ENCODE data around the gene EFCAB11. TPM values are rescaled to one million over a fixed set of nuclear protein-coding genes. Genes with fewer than 3 reads are reported as not detected.

EFCAB11 gene
- total RNA-seq (2014; rRNA removed; shearing (Covaris generic)) = 9.8 and 10.8 TPM in 2 replicates

GRCh38 chr14:89954070-89955021, at the start of gene EFCAB11:
EFCAB11 (minus strand) TSS chr14:89954730; CDS start chr14:89954660, 70 bp downstream.
- peaks cover 4% of the 10 kb centered on the region; the same call in 1 of the 2 replicates for H3K36me3 ChIP-seq (replicated peaks; ENCODE audit: control insufficient read depth, insufficient read depth, low read length)
- peak; percentile 93 for DNase-seq
- peak within 1 kb of the TSS; percentile 91 for H3K4me3 ChIP-seq (ENCODE audit: insufficient read depth, low read depth, low read length)

GRCh38 chr14:90003526-90004307, 49.2 kb upstream of the EFCAB11 start:
- Histone ChIP-seq H3K36me3 (replicated peaks; ENCODE audit: control insufficient read depth, insufficient read depth, low read length) (peaks cover 8% of the 10 kb centered on the region), H3K27me3 (ENCODE audit: control insufficient read depth, insufficient read depth, low read length) (no peaks in the 10 kb centered on the region), H3K4me3 (ENCODE audit: insufficient read depth, low read depth, low read length) (no peak overlapping the region)
- DNase-seq = no peak

More at GRCh38 chr14:89954070-89955021, at the start of gene EFCAB11:
- H3K27me3 ChIP-seq (ENCODE audit: control insufficient read depth, insufficient read depth, low read length) = no peaks in the 10 kb centered on the region

GRCh38 chr14:90000935-90001334, 46.4 kb upstream of the EFCAB11 start:
- DNase-seq = no peak
- Histone ChIP-seq H3K36me3 (replicated peaks; ENCODE audit: control insufficient read depth, insufficient read depth, low read length) (peaks cover 18% of the 10 kb centered on the region), H3K4me3 (ENCODE audit: insufficient read depth, low read depth, low read length) (no peak overlapping the region), H3K27me3 (ENCODE audit: control insufficient read depth, insufficient read depth, low read length) (no peaks in the 10 kb centered on the region)

- Histone ChIP-seq H3K36me3 (replicated peaks; ENCODE audit: control insufficient read depth, insufficient read depth, low read length) (peaks cover 17% of the 10 kb centered on the region), H3K27me3 (ENCODE audit: control insufficient read depth, insufficient read depth, low read length) (no peaks in the 10 kb centered on the region), H3K4me3 (ENCODE audit: insufficient read depth, low read depth, low read length) (no peak overlapping the region)
- no peak for DNase-seq
These were observed 42.4 kb upstream of the EFCAB11 start for GRCh38 chr14:89996963-89997362.

- Histone ChIP-seq H3K27me3 (ENCODE audit: control insufficient read depth, insufficient read depth, low read length) (no peaks in the 10 kb centered on the region), H3K36me3 (replicated peaks; ENCODE audit: control insufficient read depth, insufficient read depth, low read length) (peaks cover 17% of the 10 kb centered on the region), H3K4me3 (ENCODE audit: insufficient read depth, low read depth, low read length) (no peak overlapping the region)
- no peak for DNase-seq
These were observed 37.7 kb upstream of the EFCAB11 start for GRCh38 chr14:89992273-89992672.

GRCh38 chr14:89990623-89991275, 36.2 kb upstream of the EFCAB11 start:
- Histone ChIP-seq H3K4me3 (ENCODE audit: insufficient read depth, low read depth, low read length) (no peak overlapping the region), H3K36me3 (replicated peaks; ENCODE audit: control insufficient read depth, insufficient read depth, low read length) (peaks cover 7% of the 10 kb centered on the region), H3K27me3 (ENCODE audit: control insufficient read depth, insufficient read depth, low read length) (no peaks in the 10 kb centered on the region)
- DNase-seq = no peak

- no peak for DNase-seq
- Histone ChIP-seq H3K27me3 (ENCODE audit: control insufficient read depth, insufficient read depth, low read length) (no peaks in the 10 kb centered on the region), H3K4me3 (ENCODE audit: insufficient read depth, low read depth, low read length) (no peak overlapping the region), H3K36me3 (replicated peaks; ENCODE audit: control insufficient read depth, insufficient read depth, low read length) (peaks cover 5% of the 10 kb centered on the region)
These were observed 35.7 kb upstream of the EFCAB11 start for GRCh38 chr14:89990218-89990617.

- peaks cover 2% of the 10 kb centered on the region for H3K36me3 ChIP-seq (replicated peaks; ENCODE audit: control insufficient read depth, insufficient read depth, low read length)
- no peaks in the 10 kb centered on the region for H3K27me3 ChIP-seq (ENCODE audit: control insufficient read depth, insufficient read depth, low read length)
- no peak for DNase-seq
- no peak overlapping the region for H3K4me3 ChIP-seq (ENCODE audit: insufficient read depth, low read depth, low read length)
These were observed 34.3 kb upstream of the EFCAB11 start for GRCh38 chr14:89988787-89989186.

GRCh38 chr14:89987161-89987475, 32.6 kb upstream of the EFCAB11 start:
- Histone ChIP-seq H3K27me3 (ENCODE audit: control insufficient read depth, insufficient read depth, low read length) (no peaks in the 10 kb centered on the region), H3K36me3 (replicated peaks; ENCODE audit: control insufficient read depth, insufficient read depth, low read length) (peaks cover 4% of the 10 kb centered on the region), H3K4me3 (ENCODE audit: insufficient read depth, low read depth, low read length) (no peak overlapping the region)
- DNase-seq = no peak

- Histone ChIP-seq H3K27me3 (ENCODE audit: control insufficient read depth, insufficient read depth, low read length) (no peaks in the 10 kb centered on the region), H3K4me3 (ENCODE audit: insufficient read depth, low read depth, low read length) (no peak overlapping the region), H3K36me3 (replicated peaks; ENCODE audit: control insufficient read depth, insufficient read depth, low read length) (peaks cover 6% of the 10 kb centered on the region)
- DNase-seq = no peak
These were observed 32.1 kb upstream of the EFCAB11 start for GRCh38 chr14:89986462-89987160.

- Histone ChIP-seq H3K36me3 (replicated peaks; ENCODE audit: control insufficient read depth, insufficient read depth, low read length) (peaks cover 10% of the 10 kb centered on the region), H3K4me3 (ENCODE audit: insufficient read depth, low read depth, low read length) (no peak overlapping the region), H3K27me3 (ENCODE audit: control insufficient read depth, insufficient read depth, low read length) (no peaks in the 10 kb centered on the region)
- no peak for DNase-seq
These were observed 28.8 kb upstream of the EFCAB11 start for GRCh38 chr14:89983375-89983774.

- Histone ChIP-seq H3K27me3 (ENCODE audit: control insufficient read depth, insufficient read depth, low read length) (no peaks in the 10 kb centered on the region), H3K4me3 (ENCODE audit: insufficient read depth, low read depth, low read length) (no peak overlapping the region), H3K36me3 (replicated peaks; ENCODE audit: control insufficient read depth, insufficient read depth, low read length) (peaks cover 24% of the 10 kb centered on the region)
- DNase-seq = no peak
These were observed 24.1 kb upstream of the EFCAB11 start for GRCh38 chr14:89978656-89979055.

GRCh38 chr14:89977668-89978067, 23.1 kb upstream of the EFCAB11 start:
- DNase-seq = no peak
- H3K4me3 ChIP-seq (ENCODE audit: insufficient read depth, low read depth, low read length) = no peak overlapping the region
- H3K27me3 ChIP-seq (ENCODE audit: control insufficient read depth, insufficient read depth, low read length) = no peaks in the 10 kb centered on the region
- H3K36me3 ChIP-seq (replicated peaks; ENCODE audit: control insufficient read depth, insufficient read depth, low read length) = peaks cover 25% of the 10 kb centered on the region

GRCh38 chr14:89973234-89973823, 18.8 kb upstream of the EFCAB11 start:
- peak; percentile 73 for DNase-seq
- no peak overlapping the region for H3K4me3 ChIP-seq (ENCODE audit: insufficient read depth, low read depth, low read length)
- H3K36me3 ChIP-seq (replicated peaks; ENCODE audit: control insufficient read depth, insufficient read depth, low read length) = peaks cover 31% of the 10 kb centered on the region
- H3K27me3 ChIP-seq (ENCODE audit: control insufficient read depth, insufficient read depth, low read length) = no peaks in the 10 kb centered on the region

All from H7 (cell line).